HepG2 (cell line): ENCODE results near the gene TRMT1. TPM values are rescaled to one million over a fixed set of nuclear protein-coding genes. Genes with fewer than 3 reads are reported as not detected.

Experiments
- BORCS8-MEF2B ChIP-seq: sonication (generic); formaldehyde crosslinking; IDR thresholded peaks from 2 replicates; pipeline ENCODE4 v1.8.0; 2022; ENCODE audit warnings: mild to moderate bottlenecking, missing genetic modification reagents
- BRF2 ChIP-seq: sonication (generic); formaldehyde crosslinking; IDR thresholded peaks from 2 replicates; pipeline ENCODE4 v1.8.1; 2022; ENCODE audit warnings: mild to moderate bottlenecking, missing genetic modification reagents
- CBFB ChIP-seq: sonication (generic); formaldehyde crosslinking; IDR thresholded peaks from 2 replicates; pipeline ENCODE4 v1.4.0; 2020; ENCODE audit warnings: missing genetic modification reagents
- HCFC1 ChIP-seq: fragments of 150-350 bp; IDR thresholded peaks from 2 replicates; pipeline ENCODE4 v1.6.1; 2014; ENCODE audit warnings: low read depth, low read length
- ISL2 ChIP-seq: sonication (generic); formaldehyde crosslinking; IDR thresholded peaks from 2 replicates; pipeline ENCODE4 v1.5.0; 2020; ENCODE audit warnings: missing genetic modification reagents
- KDM3A ChIP-seq: IDR thresholded peaks from 2 replicates; pipeline ENCODE4 v1.6.1; 2018; ENCODE audit warnings: low read depth, missing compliant biosample characterization
- KMT2A ChIP-seq: sonication (generic); formaldehyde crosslinking; IDR thresholded peaks from 2 replicates; pipeline ENCODE4 v1.4.0; 2020; ENCODE audit warnings: missing genetic modification reagents
- NONO ChIP-seq, 2 experiments: fragments of 450-650 bp in 1 of 2; sonication (generic) in 1 of 2; formaldehyde crosslinking in 1 of 2; IDR thresholded peaks in 1 of 2; conservative IDR thresholded peaks in 1 of 2; 2 replicates each; pipeline versions ENCODE4 v1.6.1 to v1.8.0; 2017 to 2022; ENCODE audit warnings: mild to moderate bottlenecking in 1 of 2, missing genetic modification reagents in 1 of 2, moderate library complexity in 1 of 2
- SIN3A ChIP-seq: IDR thresholded peaks from 2 replicates; pipeline ENCODE4 v1.6.1; 2011; ENCODE audit warnings: low read depth, mild to moderate bottlenecking, control low read depth, low read length, borderline replicate concordance
- SOX6 ChIP-seq, 2 experiments: fragments of 450-650 bp in 1 of 2; sonication (generic) in 1 of 2; formaldehyde crosslinking in 1 of 2; IDR thresholded peaks; 2 replicates each; pipeline versions ENCODE4 v1.4.0 to v1.6.1; 2017 to 2020; ENCODE audit warnings: antibody characterized with exemption in 1 of 2, mild to moderate bottlenecking in 1 of 2, missing genetic modification reagents in 1 of 2
- TCF7L2 ChIP-seq: IDR thresholded peaks from 2 replicates; pipeline ENCODE4 v1.6.1; 2011; ENCODE audit warnings: mild to moderate bottlenecking, low read depth, low read length, moderate library complexity
- YEATS4 ChIP-seq: sonication (generic); formaldehyde crosslinking; IDR thresholded peaks from 2 replicates; pipeline ENCODE4 v1.4.0; 2020; ENCODE audit warnings: missing genetic modification reagents, borderline replicate concordance
- ZBTB1 ChIP-seq: sonication (generic); formaldehyde crosslinking; IDR thresholded peaks from 2 replicates; pipeline ENCODE4 v1.4.0; 2020; ENCODE audit warnings: missing genetic modification reagents, borderline replicate concordance
- ZNF180 ChIP-seq: sonication (generic); formaldehyde crosslinking; IDR thresholded peaks from 2 replicates; pipeline ENCODE4 v1.4.0; 2020; ENCODE audit warnings: low read depth, missing genetic modification reagents, borderline replicate concordance
- ZNF264 ChIP-seq: sonication (generic); formaldehyde crosslinking; IDR thresholded peaks from 2 replicates; pipeline ENCODE4 v1.4.0; 2020; ENCODE audit warnings: missing genetic modification reagents
- ZNF513 ChIP-seq: sonication (generic); formaldehyde crosslinking; conservative IDR thresholded peaks from 2 replicates; pipeline ENCODE4 v1.5.0; 2020; ENCODE audit warnings: missing genetic modification reagents
- ZNF567 ChIP-seq: sonication (generic); formaldehyde crosslinking; IDR thresholded peaks from 2 replicates; pipeline ENCODE4 v1.8.1; 2023; ENCODE audit warnings: mild to moderate bottlenecking, missing genetic modification reagents, borderline replicate concordance
- ZNF704 ChIP-seq: sonication (generic); formaldehyde crosslinking; IDR thresholded peaks from 2 replicates; pipeline ENCODE4 v1.8.1; 2023; ENCODE audit warnings: mild to moderate bottlenecking, inconsistent platforms, moderate library complexity, missing genetic modification reagents, borderline replicate concordance
- polyA plus RNA-seq, 8 experiments: library from polyadenylated mRNA; depleted of rRNA in 3 of 8; stranded (reverse) in 7 of 8; unstranded in 1 of 8; fragments of >200 nt; fragmentation: Illumina TruSeq in 4 of 8; extraction: Trizol in 4 of 8; gene quantifications; 2 replicates each; pipeline versions ENCODE4 v1.2.1 to v1.2.3, GENCODE V29; 2011 to 2016; ENCODE audit warnings: low read depth in 4 of 8, missing spikeins in 1 of 8, mixed read lengths in 1 of 8; ENCODE audit not compliant: insufficient read depth in 1 of 8
- total RNA-seq, 5 experiments: library from RNA; depleted of rRNA; stranded (reverse); fragments of >200 nt; fragmentation: Illumina TruSeq; extraction: Trizol; gene quantifications; 2 replicates each; pipeline ENCODE4 v1.2.3, GENCODE V29; 2016; ENCODE audit warnings: low read depth in 1 of 5
- TF ChIP-seq, protein P1 (sequence below): sonication (generic); formaldehyde crosslinking; conservative IDR thresholded peaks from 2 replicates; pipeline ENCODE4 v1.4.0; 2020; ENCODE audit warnings: mild to moderate bottlenecking, missing genetic modification reagents, moderate library complexity

TRMT1 gene
- total and polyA plus RNA-seq, 2 of the 13 experiments (the other 11 are each of a cell fraction or from before 2014, with no cell fraction given): 35.5 to 44.1 TPM

GRCh38 chr19:13060964-13061927 lies 55.3 kb downstream of the TRMT1 start (continued):
- TF ChIP-seq ZNF180 (no peak), HCFC1 (no peak), ZNF704 (CRISPR knock-in tag) (no peak), BORCS8-MEF2B (CRISPR knock-in tag) (no peak), KMT2A (peak; percentile 66; the same call in 1 of the 2 replicates), ZBTB1 (CRISPR knock-in tag) (no peak), BRF2 (CRISPR knock-in tag) (peak; percentile 15; the same call in 1 of the 2 replicates), YEATS4 (CRISPR knock-in tag) (peak; percentile 23; the same call in 1 of the 2 replicates), NONO (IDR thresholded peaks at IDR 0.05) (no peak), NONO (CRISPR knock-in tag; conservative IDR thresholded peaks at IDR 0.05) (peak; percentile 80), SOX6 (IDR thresholded peaks at IDR 0.05) (no peak), SOX6 (CRISPR knock-in tag; IDR thresholded peaks at IDR 0.05) (peak; percentile 53), ZNF513 (CRISPR knock-in tag) (no peak), ZNF567 (0 out of 2 replicates have a peak, but pooled peaks have one; percentile 48), ZNF264 (CRISPR knock-in tag) (peak; percentile 76; the same call in 1 of the 2 replicates), TCF7L2 (no peak), CBFB (CRISPR knock-in tag) (peak; percentile 45; the same call in 1 of the 2 replicates), ISL2 (CRISPR knock-in tag) (peak; percentile 76), SIN3A (no peak), KDM3A (CRISPR knock-in tag) (peak; percentile 85; the same call in 1 of the 2 replicates)
- TF ChIP-seq, protein P1, sequence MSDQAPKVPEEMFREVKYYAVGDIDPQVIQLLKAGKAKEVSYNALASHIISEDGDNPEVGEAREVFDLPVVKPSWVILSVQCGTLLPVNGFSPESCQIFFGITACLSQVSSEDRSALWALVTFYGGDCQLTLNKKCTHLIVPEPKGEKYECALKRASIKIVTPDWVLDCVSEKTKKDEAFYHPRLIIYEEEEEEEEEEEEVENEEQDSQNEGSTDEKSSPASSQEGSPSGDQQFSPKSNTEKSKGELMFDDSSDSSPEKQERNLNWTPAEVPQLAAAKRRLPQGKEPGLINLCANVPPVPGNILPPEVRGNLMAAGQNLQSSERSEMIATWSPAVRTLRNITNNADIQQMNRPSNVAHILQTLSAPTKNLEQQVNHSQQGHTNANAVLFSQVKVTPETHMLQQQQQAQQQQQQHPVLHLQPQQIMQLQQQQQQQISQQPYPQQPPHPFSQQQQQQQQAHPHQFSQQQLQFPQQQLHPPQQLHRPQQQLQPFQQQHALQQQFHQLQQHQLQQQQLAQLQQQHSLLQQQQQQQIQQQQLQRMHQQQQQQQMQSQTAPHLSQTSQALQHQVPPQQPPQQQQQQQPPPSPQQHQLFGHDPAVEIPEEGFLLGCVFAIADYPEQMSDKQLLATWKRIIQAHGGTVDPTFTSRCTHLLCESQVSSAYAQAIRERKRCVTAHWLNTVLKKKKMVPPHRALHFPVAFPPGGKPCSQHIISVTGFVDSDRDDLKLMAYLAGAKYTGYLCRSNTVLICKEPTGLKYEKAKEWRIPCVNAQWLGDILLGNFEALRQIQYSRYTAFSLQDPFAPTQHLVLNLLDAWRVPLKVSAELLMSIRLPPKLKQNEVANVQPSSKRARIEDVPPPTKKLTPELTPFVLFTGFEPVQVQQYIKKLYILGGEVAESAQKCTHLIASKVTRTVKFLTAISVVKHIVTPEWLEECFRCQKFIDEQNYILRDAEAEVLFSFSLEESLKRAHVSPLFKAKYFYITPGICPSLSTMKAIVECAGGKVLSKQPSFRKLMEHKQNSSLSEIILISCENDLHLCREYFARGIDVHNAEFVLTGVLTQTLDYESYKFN: no peak
